CD8-positive, alpha-beta memory T cell (primary cell): ENCODE results near the gene PDIA5. TPM values are rescaled to one million over a fixed set of nuclear protein-coding genes. Genes with fewer than 3 reads are reported as not detected.

Experiments
- CTCF ChIA-PET: fragments of 350-600 bp; sonication (Branson Sonifier 250); formaldehyde crosslinking; loops from one replicate; lab custom pipeline; 2021; ENCODE audit warnings: antibody characterized with exemption; lab: Charles Lee
- POLR2A ChIA-PET: fragments of 350-600 bp; sonication (Branson Sonifier 250); formaldehyde crosslinking; loops from one replicate; lab custom pipeline; 2021; ENCODE audit warnings: antibody characterized with exemption; lab: Charles Lee
- DNase-seq, 5 donors: peaks; one replicate each; pipeline versions ENCODE4 v3.0.0 to v3.0.0-alpha.2; 2020 to 2022; ENCODE audit warnings: mixed read lengths in 1 of 5
- H3K27ac ChIP-seq: one replicate; pipeline ENCODE4 v1.7.0; 2013; ENCODE audit warnings: low read depth, mild to moderate bottlenecking, low read length, moderate library complexity
- H3K27me3 ChIP-seq: 2 replicates; pipeline ENCODE4 v1.7.0; 2013; ENCODE audit warnings: low read length, mild to moderate bottlenecking; ENCODE audit not compliant: insufficient read depth, poor library complexity, severe bottlenecking
- H3K36me3 ChIP-seq: 2 replicates; pipeline ENCODE4 v1.7.0; 2013; ENCODE audit warnings: mild to moderate bottlenecking, low read length, moderate library complexity; ENCODE audit not compliant: insufficient read depth
- H3K4me1 ChIP-seq: 2 replicates; pipeline ENCODE4 v1.7.0; 2013; ENCODE audit warnings: mild to moderate bottlenecking, low read length, moderate library complexity; ENCODE audit not compliant: insufficient read depth
- H3K4me3 ChIP-seq: 2 replicates; pipeline ENCODE4 v1.7.0; 2013; ENCODE audit warnings: mild to moderate bottlenecking, low read length
- H3K9me3 ChIP-seq: 2 replicates; pipeline ENCODE4 v1.7.0; 2013; ENCODE audit warnings: mild to moderate bottlenecking, low read length
- H3K27ac Mint-ChIP-seq, 8 donors: one replicate each; pipeline ENCODE4 v1.8.0; 2020 to 2021; ENCODE audit warnings: mixed read lengths in 8 of 8, mild to moderate bottlenecking in 6 of 8, inconsistent platforms in 3 of 8, moderate library complexity in 3 of 8
- H3K27me3 Mint-ChIP-seq, 2 donors: one replicate each; pipeline ENCODE4 v1.8.0; 2020 to 2021; ENCODE audit warnings: mixed read lengths in 2 of 2, mild to moderate bottlenecking in 1 of 2, moderate library complexity in 1 of 2
- H3K36me3 Mint-ChIP-seq, 3 donors: one replicate each; pipeline ENCODE4 v1.8.0; 2020 to 2021; ENCODE audit warnings: mixed read lengths in 3 of 3, inconsistent platforms in 1 of 3, mild to moderate bottlenecking in 1 of 3
- H3K4me1 Mint-ChIP-seq, 3 donors: one replicate each; pipeline ENCODE4 v1.8.0; 2020 to 2021; ENCODE audit warnings: mixed read lengths in 3 of 3, inconsistent platforms in 1 of 3, mild to moderate bottlenecking in 1 of 3
- H3K4me3 Mint-ChIP-seq, 7 donors: one replicate each; pipeline ENCODE4 v1.8.0; 2020 to 2021; ENCODE audit warnings: mixed read lengths in 7 of 7, mild to moderate bottlenecking in 6 of 7, moderate library complexity in 4 of 7, inconsistent platforms in 2 of 7
- H3K9me3 Mint-ChIP-seq, 5 donors: one replicate each; pipeline ENCODE4 v1.8.0; 2020 to 2022; ENCODE audit warnings: mixed read lengths in 5 of 5, mild to moderate bottlenecking in 3 of 5, moderate library complexity in 2 of 5, inconsistent platforms in 1 of 5
- polyA plus RNA-seq: library from polyadenylated mRNA; unstranded; fragments of 300-500 nt; fragmentation: Illumina TruSeq; gene quantifications from one replicate; pipeline ENCODE4 v1.2.3, GENCODE V29; 2021
- total RNA-seq, 2 experiments: library from RNA; stranded (reverse); gene quantifications; one replicate each; pipeline ENCODE4 v1.2.3, GENCODE V29; 2021

PDIA5 gene
- total and polyA plus RNA-seq, 3 experiments from 2014 or later, result 4.4 to 18.2 (median 12.7) TPM

- POLR2A ChIA-PET, result no interaction called here
- CTCF ChIA-PET, result no interaction called here
- H3K9me3 ChIP-seq, result no peaks in the 10 kb centered on the region
- no peak overlapping the region for H3K27ac ChIP-seq
- peaks cover 0 to 3% (median 0%) of the 10 kb centered on the region in 3 donors for H3K36me3 Mint-ChIP-seq
- H3K27me3 Mint-ChIP-seq, result peaks cover 7 to 33% of the 10 kb centered on the region in 2 donors
- H3K4me1 ChIP-seq, result no peaks in the 10 kb centered on the region
- no peaks in the 10 kb centered on the region for H3K36me3 ChIP-seq
- no peak overlapping the region for H3K4me3 Mint-ChIP-seq
- H3K27me3 ChIP-seq, result no peaks in the 10 kb centered on the region
- no peaks in the 10 kb centered on the region for H3K4me1 Mint-ChIP-seq
- H3K9me3 Mint-ChIP-seq, result no peaks in the 10 kb centered on the region
- no peak overlapping the region for H3K27ac Mint-ChIP-seq
- H3K4me3 ChIP-seq, result no peak overlapping the region
- no peak for DNase-seq
Measured at GRCh38 chr3:123046262-123047061, 20.4 kb upstream of the PDIA5 start.

- Histone ChIP-seq H3K4me1 (no peaks in the 10 kb centered on the region), H3K27ac (no peak overlapping the region), H3K4me3 (no peak overlapping the region), H3K27me3 (no peaks in the 10 kb centered on the region), H3K36me3 (no peaks in the 10 kb centered on the region), H3K9me3 (no peaks in the 10 kb centered on the region)
- peaks cover 0 to 3% (median 0%) of the 10 kb centered on the region in 3 donors for H3K36me3 Mint-ChIP-seq
- CTCF ChIA-PET, result no interaction called here
- peaks cover 7 to 32% of the 10 kb centered on the region in 2 donors for H3K27me3 Mint-ChIP-seq
- no peaks in the 10 kb centered on the region for H3K9me3 Mint-ChIP-seq
- H3K4me1 Mint-ChIP-seq, result no peaks in the 10 kb centered on the region
- POLR2A ChIA-PET, result no interaction called here
- no peak overlapping the region for H3K27ac Mint-ChIP-seq
- H3K4me3 Mint-ChIP-seq, result no peak overlapping the region
- no peak for DNase-seq
Measured at GRCh38 chr3:123047062-123047319, 19.8 kb upstream of the PDIA5 start.

GRCh38 chr3:123048480-123049237 is 18.2 kb upstream of the PDIA5 start:
- no peaks in the 10 kb centered on the region for H3K4me1 ChIP-seq
- H3K27ac ChIP-seq, result no peak overlapping the region
- no peak overlapping the region for H3K4me3 ChIP-seq
- Mint-ChIP-seq H3K27ac (no peak overlapping the region), H3K9me3 (no peaks in the 10 kb centered on the region), H3K27me3 (peaks cover 7 to 23% of the 10 kb centered on the region in 2 donors), H3K36me3 (peaks cover 0 to 3% (median 0%) of the 10 kb centered on the region in 3 donors), H3K4me1 (no peaks in the 10 kb centered on the region), H3K4me3 (no peak overlapping the region)
- POLR2A ChIA-PET, result no interaction called here
- CTCF ChIA-PET, result interaction anchor here (1.3 kb wide), 1 partner anchor 11 kb away, joined by 3 read pairs; no protein-coding TSS in a partner anchor
- no peaks in the 10 kb centered on the region for H3K9me3 ChIP-seq
- DNase-seq, result no peak
- H3K36me3 ChIP-seq, result no peaks in the 10 kb centered on the region
- no peaks in the 10 kb centered on the region for H3K27me3 ChIP-seq

GRCh38 chr3:123050666-123051065 is 16.2 kb upstream of the PDIA5 start:
- Histone ChIP-seq H3K27me3 (no peaks in the 10 kb centered on the region), H3K4me3 (no peak overlapping the region), H3K36me3 (no peaks in the 10 kb centered on the region), H3K27ac (no peak overlapping the region), H3K4me1 (no peaks in the 10 kb centered on the region), H3K9me3 (no peaks in the 10 kb centered on the region)
- DNase-seq, result no peak
- no peak overlapping the region for H3K4me3 Mint-ChIP-seq
- POLR2A ChIA-PET, result no interaction called here
- H3K4me1 Mint-ChIP-seq, result no peaks in the 10 kb centered on the region
- no peak overlapping the region for H3K27ac Mint-ChIP-seq
- peaks cover 7 to 19% of the 10 kb centered on the region in 2 donors for H3K27me3 Mint-ChIP-seq
- no peaks in the 10 kb centered on the region for H3K9me3 Mint-ChIP-seq
- no peaks in the 10 kb centered on the region for H3K36me3 Mint-ChIP-seq
- CTCF ChIA-PET, result no interaction called here

DNA sequence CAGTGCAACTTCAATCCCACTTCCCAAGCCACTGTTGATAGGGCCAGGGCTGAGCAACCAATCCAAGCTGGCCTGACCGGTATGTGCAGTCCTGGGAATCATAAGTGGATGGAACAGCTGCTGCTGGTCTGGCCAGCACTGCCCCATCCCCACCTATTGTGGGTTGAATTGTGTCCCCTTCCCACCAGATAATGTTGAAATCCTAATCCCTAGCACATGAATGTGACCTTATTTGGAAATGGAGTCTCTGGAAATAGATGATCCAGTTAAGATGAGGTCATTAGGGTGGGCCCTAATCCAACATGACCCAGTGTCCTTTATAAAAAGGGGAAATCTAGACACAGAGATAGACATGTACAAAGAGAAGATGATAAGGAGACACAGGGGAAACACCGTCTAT is 13.7 kb upstream of the PDIA5 start:
- Mint-ChIP-seq H3K9me3 (no peaks in the 10 kb centered on the region), H3K4me1 (no peaks in the 10 kb centered on the region), H3K36me3 (no peaks in the 10 kb centered on the region), H3K27ac (no peak overlapping the region), H3K4me3 (no peak overlapping the region), H3K27me3 (peaks cover 7 to 13% of the 10 kb centered on the region in 2 donors)
- Histone ChIP-seq H3K27ac (no peak overlapping the region), H3K36me3 (no peaks in the 10 kb centered on the region), H3K4me1 (no peaks in the 10 kb centered on the region), H3K4me3 (no peak overlapping the region), H3K9me3 (no peaks in the 10 kb centered on the region), H3K27me3 (no peaks in the 10 kb centered on the region)
- no peak for DNase-seq
- CTCF ChIA-PET, result no interaction called here
- POLR2A ChIA-PET, result no interaction called here

DNA sequence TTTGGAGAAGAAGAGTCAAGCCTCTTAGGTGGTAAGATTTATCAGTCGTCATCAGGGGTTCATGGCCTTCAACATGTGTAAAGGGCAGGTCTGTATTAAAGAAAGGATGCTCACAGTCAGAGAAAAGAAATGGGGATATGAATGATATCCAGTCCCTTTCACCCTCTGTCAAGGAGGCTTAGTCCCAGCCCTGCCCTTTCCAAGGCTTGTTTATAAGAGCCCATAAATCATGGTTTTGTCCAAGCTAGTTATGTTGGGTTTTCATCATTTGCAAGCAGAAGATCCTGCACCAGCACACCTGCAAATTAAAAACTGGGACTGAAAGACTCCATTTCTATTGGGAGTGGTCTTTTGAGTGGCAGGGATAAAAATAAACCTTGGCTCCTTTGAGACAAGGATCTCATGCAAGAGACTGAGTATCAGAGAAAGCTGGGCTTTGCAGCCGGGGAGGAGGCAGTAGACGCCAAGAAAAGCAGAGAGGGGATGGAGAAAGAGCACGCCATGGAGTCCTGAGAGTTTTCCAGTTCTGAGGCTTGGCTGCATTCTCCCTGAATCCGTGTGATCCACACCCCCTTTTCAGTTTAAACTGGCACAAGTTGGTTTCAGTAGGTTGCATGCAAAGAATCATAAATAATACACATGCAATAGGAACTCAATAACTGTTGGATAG is 12.6 kb upstream of the PDIA5 start:
- CTCF ChIA-PET, result no interaction called here
- no peak for DNase-seq
- no peaks in the 10 kb centered on the region for H3K4me1 ChIP-seq
- H3K27ac Mint-ChIP-seq, result no peak overlapping the region
- no peaks in the 10 kb centered on the region for H3K36me3 Mint-ChIP-seq
- no peaks in the 10 kb centered on the region for H3K9me3 Mint-ChIP-seq
- no peak overlapping the region for H3K4me3 ChIP-seq
- H3K27me3 ChIP-seq, result no peaks in the 10 kb centered on the region
- H3K27ac ChIP-seq, result no peak overlapping the region
- peaks cover 7 to 8% of the 10 kb centered on the region in 2 donors for H3K27me3 Mint-ChIP-seq
- H3K9me3 ChIP-seq, result no peaks in the 10 kb centered on the region
- H3K4me3 Mint-ChIP-seq, result no peak overlapping the region
- POLR2A ChIA-PET, result no interaction called here
- no peaks in the 10 kb centered on the region for H3K4me1 Mint-ChIP-seq
- H3K36me3 ChIP-seq, result no peaks in the 10 kb centered on the region

GRCh38 chr3:123054931-123055330 is 11.9 kb upstream of the PDIA5 start:
- Histone ChIP-seq H3K27me3 (no peaks in the 10 kb centered on the region), H3K36me3 (no peaks in the 10 kb centered on the region), H3K27ac (no peak overlapping the region), H3K4me3 (no peak overlapping the region), H3K4me1 (no peaks in the 10 kb centered on the region), H3K9me3 (no peaks in the 10 kb centered on the region)
- Mint-ChIP-seq H3K9me3 (no peaks in the 10 kb centered on the region), H3K36me3 (no peaks in the 10 kb centered on the region), H3K27me3 (peaks cover 7 to 8% of the 10 kb centered on the region in 2 donors), H3K27ac (no peak overlapping the region), H3K4me3 (no peak overlapping the region), H3K4me1 (no peaks in the 10 kb centered on the region)
- no peak for DNase-seq
- ChIA-PET CTCF (no interaction called here), POLR2A (no interaction called here)

GRCh38 chr3:123055352-123055751 is 11.5 kb upstream of the PDIA5 start:
- H3K4me3 Mint-ChIP-seq, result no peak overlapping the region
- peaks cover 7 to 8% of the 10 kb centered on the region in 2 donors for H3K27me3 Mint-ChIP-seq
- ChIA-PET CTCF (interaction anchor here (1.7 kb wide), 1 partner anchor 12 kb away, joined by 4 read pairs; the partner anchor contains the start of gene PDIA5), POLR2A (no interaction called here)
- no peak overlapping the region for H3K27ac Mint-ChIP-seq
- Histone ChIP-seq H3K27ac (no peak overlapping the region), H3K36me3 (no peaks in the 10 kb centered on the region), H3K4me3 (no peak overlapping the region), H3K9me3 (no peaks in the 10 kb centered on the region), H3K27me3 (no peaks in the 10 kb centered on the region), H3K4me1 (no peaks in the 10 kb centered on the region)
- no peaks in the 10 kb centered on the region for H3K9me3 Mint-ChIP-seq
- no peaks in the 10 kb centered on the region for H3K4me1 Mint-ChIP-seq
- DNase-seq, result no peak
- no peaks in the 10 kb centered on the region for H3K36me3 Mint-ChIP-seq
